Measurements from ENCODE around the gene FAM234B. TPM values are rescaled to one million over a fixed set of nuclear protein-coding genes. Genes with fewer than 3 reads are reported as not detected.

The FAM234B gene
- polyA plus RNA-seq, 3 donors: 10.3 to 13.8 (median 11.4) TPM

- DNase-seq: no peak
Measured at GRCh38 chr12:13087766-13088165, 43.6 kb downstream of the FAM234B start.

DNA sequence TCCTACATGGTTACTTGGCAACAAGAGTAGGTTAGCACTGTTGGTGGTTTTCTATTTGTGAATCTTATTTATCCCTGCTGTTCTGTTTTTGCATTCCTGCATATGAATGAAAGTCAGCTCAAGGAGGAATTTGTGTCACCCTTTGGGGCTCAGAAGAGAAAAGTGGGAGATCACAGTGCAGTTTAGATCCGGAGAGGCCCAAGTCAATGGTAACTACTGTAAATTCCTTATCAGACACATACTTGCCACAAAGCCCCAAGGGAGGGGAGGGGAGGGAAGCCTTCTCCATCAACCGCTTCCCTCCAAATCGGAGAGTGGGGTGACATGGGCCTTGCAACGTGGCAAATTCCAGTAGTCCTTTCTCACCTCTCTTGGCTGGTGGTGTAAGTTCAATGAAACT lies 44.3 kb downstream of the FAM234B start:
- no peak for DNase-seq

DNA sequence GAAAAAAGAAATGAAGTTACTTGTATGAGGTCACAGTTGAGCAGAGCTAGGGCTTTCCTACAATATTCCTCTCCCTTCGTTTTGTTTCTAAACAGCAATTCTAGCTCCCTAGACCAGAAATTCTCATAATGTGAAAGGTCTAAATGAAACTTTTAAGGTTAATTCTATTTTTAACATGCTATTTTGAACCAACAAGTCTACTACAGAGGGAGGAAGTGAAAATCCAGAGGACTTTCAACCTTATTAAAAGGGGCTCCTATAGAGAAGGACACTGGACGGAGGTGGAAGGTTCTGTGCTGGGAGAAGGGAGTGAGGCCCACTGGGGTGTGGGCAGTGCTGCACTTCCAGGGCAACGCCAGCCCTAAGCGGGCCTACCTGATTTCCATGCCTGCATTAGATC lies 45.9 kb downstream of the FAM234B start:
- DNase-seq: no peak

GRCh38 chr12:13091832-13092231 lies 47.7 kb downstream of the FAM234B start:
- DNase-seq: no peak

GRCh38 chr12:13093191-13093847 lies 49.1 kb downstream of the FAM234B start:
- no peak for DNase-seq

DNA sequence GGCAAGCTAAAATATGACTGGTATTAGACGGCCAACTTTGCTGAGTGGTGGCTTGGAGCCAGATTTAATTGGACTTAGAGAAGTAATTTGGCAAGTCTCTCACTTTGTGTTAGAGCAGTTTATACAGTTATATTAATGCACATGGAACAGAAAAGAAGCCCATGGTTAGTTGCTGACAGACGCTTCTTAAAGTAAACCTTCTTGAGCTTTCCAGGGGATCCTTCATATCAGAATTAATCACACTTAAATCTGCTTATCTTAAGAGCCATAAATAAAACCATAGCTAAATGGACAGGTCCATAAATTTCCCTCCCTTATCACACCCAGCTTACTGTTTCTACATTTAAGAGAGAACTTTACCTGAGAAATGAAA lies 49.7 kb downstream of the FAM234B start:
- DNase-seq: peak; percentile 19

- DNase-seq: no peak
Measured at GRCh38 chr12:13094367-13094766, 50.2 kb downstream of the FAM234B start.

- DNase-seq: no peak
Measured at GRCh38 chr12:13095266-13095995, 51.2 kb downstream of the FAM234B start.

DNA sequence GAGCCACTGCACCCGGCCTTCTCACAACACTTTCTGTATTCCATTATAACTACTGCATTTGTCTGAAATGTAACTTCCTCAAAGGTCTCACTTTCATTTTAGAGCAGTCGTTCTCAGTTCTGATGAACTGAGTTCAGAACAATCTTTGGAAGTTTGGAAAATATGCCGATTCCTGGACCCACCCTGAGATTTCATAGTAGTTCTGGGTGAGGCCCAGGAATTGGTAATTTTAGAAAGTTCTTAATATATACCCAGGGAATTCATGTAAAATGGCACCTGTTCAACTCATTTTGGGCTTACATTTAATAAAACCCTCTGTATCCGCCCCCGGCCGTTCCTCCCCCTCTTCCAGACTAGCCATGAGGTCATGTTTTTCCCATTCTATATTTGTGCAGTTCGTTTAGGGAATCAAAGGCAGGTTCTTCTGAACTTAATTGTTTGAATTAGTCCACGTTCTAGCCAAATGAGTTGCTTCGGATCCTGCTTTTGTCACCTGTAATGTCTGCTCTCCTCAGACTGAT lies 53.4 kb downstream of the FAM234B start:
- DNase-seq: no peak

- peak; percentile 15 for DNase-seq
Measured at GRCh38 chr12:13099066-13099843, 55.1 kb downstream of the FAM234B start.

GRCh38 chr12:13099844-13100604 lies 55.8 kb downstream of the FAM234B start:
- peak; percentile 31 for DNase-seq

- DNase-seq: no peak
Measured at GRCh38 chr12:13100605-13100881, 56.4 kb downstream of the FAM234B start.

DNA sequence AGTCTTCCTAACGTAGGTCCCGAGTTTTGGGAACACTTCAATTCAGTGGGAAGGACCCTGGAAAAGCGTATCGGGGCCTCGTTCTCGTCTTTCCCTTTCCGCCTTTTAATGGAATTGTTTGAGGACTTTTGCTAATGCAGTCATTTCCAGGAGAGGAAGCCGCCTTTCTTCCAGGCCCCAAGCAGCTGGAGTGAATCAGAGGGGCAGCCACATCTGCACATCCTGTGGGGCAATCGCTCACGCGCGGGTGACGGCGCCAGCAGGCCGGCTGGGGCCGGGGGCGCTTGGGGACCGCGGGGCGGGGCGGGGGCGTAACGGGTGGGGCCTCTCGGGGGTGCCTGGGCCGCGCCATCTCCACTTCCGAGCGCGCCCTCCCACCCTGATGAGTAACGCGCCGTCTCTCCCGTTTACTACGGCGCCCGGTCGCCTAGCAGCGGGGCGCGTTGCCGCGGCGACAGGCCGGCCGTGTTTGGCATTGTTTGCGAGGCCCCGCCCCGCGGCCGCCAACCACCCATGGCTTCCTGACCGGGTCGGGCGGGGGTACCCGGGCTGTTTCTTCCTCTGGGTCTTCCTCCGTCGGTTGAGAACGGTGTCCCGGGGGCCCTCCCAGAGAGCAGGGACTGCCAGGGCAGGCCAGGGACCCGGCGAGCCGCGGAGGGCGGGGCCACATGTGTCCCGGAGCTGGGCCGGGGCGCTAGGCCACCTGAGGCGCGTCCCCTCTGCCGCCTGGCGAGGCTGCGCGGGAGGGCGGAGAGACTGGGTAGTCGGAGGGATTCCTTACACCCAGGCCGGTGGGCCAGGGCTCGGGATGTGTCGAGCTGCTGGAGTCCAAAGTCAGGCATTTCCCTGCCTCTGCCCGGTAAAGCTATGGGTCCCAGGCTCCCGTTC lies 56.9 kb downstream of the FAM234B start:
- DNase-seq: peak; percentile 94

DNA sequence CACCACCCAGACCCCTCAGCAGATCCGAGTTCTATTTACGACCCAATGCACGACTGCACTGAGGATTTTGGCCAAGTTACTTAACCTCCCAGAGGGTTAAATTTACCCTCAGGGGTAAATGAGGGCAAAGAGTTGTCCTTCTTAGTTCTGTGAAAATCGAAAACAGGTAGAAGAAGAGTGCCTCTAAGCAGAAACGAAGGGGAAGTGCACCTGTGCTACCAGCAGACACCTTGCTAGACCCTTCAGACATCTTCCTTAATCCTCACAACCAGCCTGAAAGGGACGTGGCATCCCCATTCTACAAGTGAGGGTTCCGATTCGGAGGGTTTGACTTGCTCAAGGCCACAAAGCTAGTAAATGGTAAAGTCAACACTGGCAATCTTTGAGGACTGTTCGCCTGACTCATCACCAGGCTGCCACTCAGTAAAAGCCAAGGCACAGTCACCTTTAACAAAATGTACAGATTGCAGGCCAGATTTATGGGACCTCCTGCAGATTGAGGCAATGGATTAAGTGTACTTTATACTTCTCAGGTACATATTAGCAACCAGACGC lies 57.7 kb downstream of the FAM234B start:
- DNase-seq: no peak

DNA sequence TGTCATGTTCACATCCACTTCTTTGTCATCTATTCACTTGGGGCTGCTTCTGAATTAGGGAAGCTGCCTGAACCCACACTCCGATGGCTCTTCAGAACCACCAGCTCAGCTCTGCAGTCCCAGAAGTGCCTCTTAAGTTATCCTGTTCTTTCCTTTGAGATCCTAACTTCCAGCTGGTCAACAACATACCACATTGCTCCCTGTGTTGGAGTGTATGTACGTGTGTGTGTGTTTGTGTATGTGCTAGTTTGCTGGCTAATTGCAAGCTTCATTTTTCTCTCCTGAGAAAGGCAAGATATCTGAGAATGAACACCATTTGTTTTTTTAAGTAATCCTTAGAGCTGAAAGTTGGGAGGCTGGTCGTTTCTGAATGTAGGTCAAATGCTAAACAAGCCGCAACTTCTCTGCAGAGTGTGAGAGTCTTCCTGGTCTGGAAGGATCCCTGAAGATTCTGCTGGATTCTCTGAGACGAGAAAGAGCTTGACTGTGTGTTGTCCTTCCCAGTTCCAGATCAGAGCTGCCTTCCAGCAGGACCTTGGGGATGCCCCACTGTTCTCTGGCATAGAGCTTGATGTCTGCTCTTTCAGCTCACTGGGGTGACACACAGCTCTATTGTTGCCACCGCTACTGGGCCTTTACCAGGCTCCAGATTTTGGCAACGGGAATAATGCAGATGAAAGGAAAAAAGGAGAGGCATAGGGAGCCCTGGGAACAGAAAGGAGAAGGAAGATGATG lies 58.4 kb downstream of the FAM234B start:
- no peak for DNase-seq

DNA sequence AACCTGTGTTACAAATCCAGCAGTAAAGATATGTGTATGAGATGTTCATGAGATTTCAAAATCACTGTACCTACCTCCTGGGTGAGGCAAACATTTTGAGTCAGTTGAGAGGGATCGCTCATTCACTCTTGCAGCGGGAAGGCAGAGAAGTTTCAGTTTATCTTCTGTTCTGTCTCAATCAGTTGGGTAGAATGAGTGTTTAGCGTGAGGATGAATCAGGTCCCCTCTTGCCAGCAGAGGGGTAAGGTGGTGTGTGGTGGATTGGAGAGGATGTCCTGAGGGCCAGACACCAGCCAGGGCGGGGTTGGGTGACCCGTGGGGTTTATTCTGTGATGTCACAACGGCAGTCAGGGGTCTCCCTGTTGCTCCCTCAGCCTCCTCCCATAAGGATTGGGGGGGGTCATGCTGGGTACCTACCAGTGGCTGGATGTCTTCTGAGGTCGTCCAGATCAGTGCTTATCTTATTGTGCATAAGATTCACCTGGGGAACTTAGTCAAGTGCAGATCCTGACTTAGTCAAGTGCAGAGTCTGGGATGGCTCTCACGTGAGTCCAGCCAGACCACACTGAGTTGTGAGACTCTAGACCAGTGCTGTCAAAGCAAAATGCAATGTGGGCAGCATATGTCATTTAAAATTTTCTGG lies 59.3 kb downstream of the FAM234B start, which contains the start of gene GSG1:
Gene GSG1 (minus strand): TSS at position 277 of the 643 bp plus-strand sequence. CDS start 155 bp downstream, at position 122.
- no peak for DNase-seq

DNA sequence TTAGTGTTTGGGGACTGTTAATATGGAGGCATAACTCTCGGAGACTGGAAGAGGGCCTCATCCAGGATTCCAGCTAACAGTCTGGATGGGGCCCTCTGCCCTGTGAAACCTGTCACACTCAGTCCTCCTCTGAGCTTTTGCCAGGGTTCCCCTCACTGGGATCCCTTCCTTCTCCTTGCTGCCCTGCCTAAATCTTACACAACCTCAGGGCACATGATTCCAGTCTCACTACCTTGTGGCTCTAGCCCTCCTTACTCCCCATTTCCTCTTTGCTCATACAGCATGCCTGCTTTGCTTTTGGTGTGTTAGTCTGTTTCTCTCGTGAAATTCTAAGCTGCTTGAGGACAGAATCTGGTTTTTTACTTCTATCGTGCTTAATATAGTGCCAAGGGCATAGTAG lies 60.2 kb downstream of the FAM234B start:
- no peak for DNase-seq

- DNase-seq: no peak
Measured at GRCh38 chr12:13105781-13106180, 61.6 kb downstream of the FAM234B start.

- no peak for DNase-seq
Measured at GRCh38 chr12:13106666-13107065, 62.5 kb downstream of the FAM234B start.

Measured in renal pelvis (tissue), 4 donors.